Kidney epithelial cell (primary cell): Measurements from ENCODE around the gene DLG1. TPM values are rescaled to one million over a fixed set of nuclear protein-coding genes. Genes with fewer than 3 reads are reported as not detected.
"Not testable (repeated sequence)": the region's sequence is repeated elsewhere in the genome, so short reads cannot be mapped to it uniquely, and the experiment has no call there.

ENCODE experiments used
- DNase-seq: peaks from one replicate; pipeline ENCODE4 v3.0.0-alpha.2; 2010; ENCODE audit warnings: low read depth
- H3K27me3 ChIP-seq: 2 replicates; pipeline ENCODE4 v1.6.0; 2011; ENCODE audit warnings: low read length; ENCODE audit not compliant: control insufficient read depth, insufficient read depth
- H3K36me3 ChIP-seq: 2 replicates; pipeline ENCODE4 v1.5.1; 2011; ENCODE audit warnings: low read length; ENCODE audit not compliant: control insufficient read depth, insufficient read depth
- H3K4me3 ChIP-seq: 2 replicates; pipeline ENCODE4 v1.5.1; 2011; ENCODE audit warnings: low read depth, mild to moderate bottlenecking, control low read depth, low read length
- total RNA-seq: library from RNA; depleted of rRNA; stranded (reverse); fragments of >200 nt; gene quantifications from 2 replicates; pipeline ENCODE4 v1.2.3, GENCODE V29; 2015
- TF ChIP-seq, protein P1 (sequence below): IDR thresholded peaks from 2 replicates; pipeline ENCODE4 v1.5.1; 2011; ENCODE audit warnings: mild to moderate bottlenecking, moderate library complexity, low read length, control low read depth, inconsistent platforms; ENCODE audit not compliant: insufficient read depth, poor library complexity, severe bottlenecking

Gene DLG1
- total RNA-seq, 1 donor from 2014 or later, result 127 TPM

DNA sequence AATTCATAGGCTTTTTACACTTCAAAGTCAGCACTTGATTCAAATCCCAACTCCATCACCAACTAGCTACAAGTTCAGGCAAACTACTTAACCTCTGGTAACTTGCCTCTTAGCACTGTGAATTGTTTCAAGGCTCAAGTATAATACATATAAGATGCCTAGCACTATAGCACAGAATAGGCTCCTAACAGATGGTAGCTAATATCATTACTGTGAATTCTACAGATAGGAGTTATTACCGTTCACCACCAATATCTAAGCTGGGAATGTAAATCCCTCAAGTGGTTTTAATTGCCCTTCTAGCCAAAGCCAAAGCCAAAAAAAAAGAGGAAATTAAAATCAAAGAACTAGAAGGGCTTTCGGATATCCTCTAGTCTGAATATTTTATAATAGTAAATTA is 15.4 kb downstream of the DLG1 start:
- no peak overlapping the region for H3K4me3 ChIP-seq
- DNase-seq, result no peak
- H3K36me3 ChIP-seq, result no peaks in the 10 kb centered on the region
- TF ChIP-seq, protein P1, sequence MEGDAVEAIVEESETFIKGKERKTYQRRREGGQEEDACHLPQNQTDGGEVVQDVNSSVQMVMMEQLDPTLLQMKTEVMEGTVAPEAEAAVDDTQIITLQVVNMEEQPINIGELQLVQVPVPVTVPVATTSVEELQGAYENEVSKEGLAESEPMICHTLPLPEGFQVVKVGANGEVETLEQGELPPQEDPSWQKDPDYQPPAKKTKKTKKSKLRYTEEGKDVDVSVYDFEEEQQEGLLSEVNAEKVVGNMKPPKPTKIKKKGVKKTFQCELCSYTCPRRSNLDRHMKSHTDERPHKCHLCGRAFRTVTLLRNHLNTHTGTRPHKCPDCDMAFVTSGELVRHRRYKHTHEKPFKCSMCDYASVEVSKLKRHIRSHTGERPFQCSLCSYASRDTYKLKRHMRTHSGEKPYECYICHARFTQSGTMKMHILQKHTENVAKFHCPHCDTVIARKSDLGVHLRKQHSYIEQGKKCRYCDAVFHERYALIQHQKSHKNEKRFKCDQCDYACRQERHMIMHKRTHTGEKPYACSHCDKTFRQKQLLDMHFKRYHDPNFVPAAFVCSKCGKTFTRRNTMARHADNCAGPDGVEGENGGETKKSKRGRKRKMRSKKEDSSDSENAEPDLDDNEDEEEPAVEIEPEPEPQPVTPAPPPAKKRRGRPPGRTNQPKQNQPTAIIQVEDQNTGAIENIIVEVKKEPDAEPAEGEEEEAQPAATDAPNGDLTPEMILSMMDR, result no peak
- no peaks in the 10 kb centered on the region for H3K27me3 ChIP-seq

- Histone ChIP-seq H3K36me3 (no peaks in the 10 kb centered on the region), H3K4me3 (no peak overlapping the region), H3K27me3 (no peaks in the 10 kb centered on the region)
- TF ChIP-seq, protein P1, result no peak
- no peak for DNase-seq
Measured at GRCh38 chr3:197281849-197282248, 16.6 kb downstream of the DLG1 start.

DNA sequence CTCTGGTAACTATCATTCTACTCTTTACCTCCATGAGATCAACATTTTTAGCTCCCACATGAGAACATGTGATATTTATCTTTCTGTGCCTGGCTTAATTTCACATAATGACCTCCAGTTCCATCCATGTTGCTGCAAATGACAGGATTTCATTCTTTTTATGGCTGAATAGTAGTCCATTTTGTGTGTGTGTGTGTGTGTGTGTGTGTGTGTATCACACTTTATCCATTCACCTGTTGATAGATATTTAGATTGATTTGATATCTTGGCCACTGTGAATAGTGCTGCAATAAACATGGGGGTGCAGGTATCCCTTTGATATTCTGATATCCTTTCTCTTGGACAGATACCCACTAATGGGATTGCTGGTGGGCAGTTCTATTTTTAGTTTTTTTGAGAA is 18.3 kb downstream of the DLG1 start:
- Histone ChIP-seq H3K36me3 (no peaks in the 10 kb centered on the region), H3K4me3 (no peak overlapping the region), H3K27me3 (no peaks in the 10 kb centered on the region)
- no peak for DNase-seq
- TF ChIP-seq, protein P1, result no peak

DNA sequence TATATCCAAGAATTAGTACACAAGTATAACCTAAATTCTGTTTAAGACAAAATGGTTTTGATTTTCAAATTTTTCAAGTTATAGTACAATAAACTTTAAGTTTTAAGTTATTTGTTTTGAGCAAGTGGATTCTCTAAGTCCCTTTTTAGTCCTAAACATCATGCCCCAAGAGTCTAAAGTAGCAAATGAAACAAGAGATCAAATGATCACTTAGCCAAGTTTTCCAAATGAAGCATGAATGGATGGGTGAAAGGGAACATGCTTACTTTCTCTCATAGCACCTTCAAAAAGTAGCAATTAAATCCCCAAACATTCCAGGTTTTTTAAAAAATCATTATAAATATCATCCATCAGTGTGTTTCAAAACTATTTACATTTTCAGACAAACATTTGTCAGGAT is 19.5 kb downstream of the DLG1 start:
- H3K36me3 ChIP-seq, result no peaks in the 10 kb centered on the region
- H3K27me3 ChIP-seq, result no peaks in the 10 kb centered on the region
- H3K4me3 ChIP-seq, result no peak overlapping the region
- no peak for DNase-seq
- TF ChIP-seq, protein P1, result no peak

GRCh38 chr3:197276808-197277207 is 21.6 kb downstream of the DLG1 start:
- DNase-seq, H3K4me3 ChIP-seq, H3K27me3 ChIP-seq, H3K36me3 ChIP-seq: not testable (repeated sequence)
- TF ChIP-seq, protein P1, result peak; percentile 3

- Histone ChIP-seq H3K4me3 (no peak overlapping the region), H3K36me3 (no peaks in the 10 kb centered on the region), H3K27me3 (no peaks in the 10 kb centered on the region)
- DNase-seq, result no peak
- TF ChIP-seq, protein P1, result no peak
Measured at GRCh38 chr3:197270558-197271317, 27.7 kb downstream of the DLG1 start.
